GM12878 (cell line): Measurements from ENCODE around the gene MCC. TPM values are rescaled to one million over a fixed set of nuclear protein-coding genes. Genes with fewer than 3 reads are reported as not detected.

Source experiments
- ASH2L ChIP-seq: fragments of 300-600, 200-600 bp; sonication (generic); IDR thresholded peaks from 2 replicates; pipeline ENCODE4 v1.6.1; 2017; ENCODE audit warnings: low read depth, mild to moderate bottlenecking, borderline replicate concordance
- BRCA1 ChIP-seq: IDR thresholded peaks from 2 replicates; pipeline ENCODE4 v1.6.1; 2011; ENCODE audit warnings: low read depth, low read length, improper control_type of control experiment
- CUX1 ChIP-seq: IDR thresholded peaks from 2 replicates; pipeline ENCODE4 v1.6.1; 2012; ENCODE audit warnings: improper control_type of control experiment, low read depth, low read length; ENCODE audit not compliant: insufficient replicate concordance
- IRF3 ChIP-seq: fragments of 450-650 bp; IDR thresholded peaks from 2 replicates; pipeline ENCODE4 v1.6.1; 2014; ENCODE audit warnings: mild to moderate bottlenecking
- PAX5 ChIP-seq: IDR thresholded peaks from 2 replicates; pipeline ENCODE4 v1.6.1; 2011; ENCODE audit warnings: low read depth, low read length, borderline replicate concordance
- PKNOX1 ChIP-seq: fragments of 450-650 bp; IDR thresholded peaks from 2 replicates; pipeline ENCODE4 v1.6.1; 2016; ENCODE audit warnings: mild to moderate bottlenecking
- RUNX3 ChIP-seq: IDR thresholded peaks from 2 replicates; pipeline ENCODE4 v1.6.1; 2012; ENCODE audit warnings: low read length, inconsistent platforms
- SREBF2 ChIP-seq: IDR thresholded peaks from 2 replicates; pipeline ENCODE4 v1.6.1; 2012; ENCODE audit warnings: mild to moderate bottlenecking, low read length
- polyA plus RNA-seq, 11 experiments: library from polyadenylated mRNA; depleted of rRNA in 4 of 11; unstranded in 6 of 11; stranded (reverse) in 5 of 11; fragments of >200 nt; fragmentation: Nextera tagmentation in 4 of 11; fragmentation: Illumina TruSeq in 1 of 11; extraction: Ambion mirVana in 4 of 11; extraction: Trizol in 1 of 11; gene quantifications; 1 replicate in 1 of 11; 2 replicates in 10 of 11; pipeline versions ENCODE4 v1.2.1 to v1.2.3, GENCODE V29; 2011 to 2016; ENCODE audit warnings: inconsistent platforms in 2 of 11, missing spikeins in 2 of 11, low read depth in 1 of 11
- total RNA-seq, 4 experiments: library from RNA; depleted of rRNA in 3 of 4; stranded (reverse); fragments of >200 nt in 3 of 4; fragmentation: Illumina TruSeq in 1 of 4; extraction: Trizol in 1 of 4; gene quantifications; 2 replicates each; pipeline versions ENCODE4 v1.2.1 to v1.2.3, GENCODE V29; 2013 to 2021

MCC gene
- total and polyA plus RNA-seq, 10 of the 15 experiments (the other 5 are each of a cell fraction or from before 2014, with no cell fraction given), result 0.03 to 0.86 (median 0.16) TPM

- no peak for TF ChIP-seq CUX1
- TF ChIP-seq PAX5, result no peak
- no peak for TF ChIP-seq BRCA1
- TF ChIP-seq SREBF2, result no peak
- TF ChIP-seq IRF3, result no peak
- TF ChIP-seq PKNOX1, result no peak
- no peak for TF ChIP-seq ASH2L
- TF ChIP-seq RUNX3, result no peak
Measured at GRCh38 chr5:113118765-113119164, 369.5 kb downstream of the MCC start (continued).
